ENCODE data around the gene CDH13.

The CDH13 gene

GRCh38 chr16:83031524-83031923, 404.8 kb downstream of the CDH13 start:
- Histone ChIP-seq H3K4me1 (ENCODE audit: control insufficient read depth, insufficient read depth, low read length) (no peaks in the 10 kb centered on the region), H3K4me3 (ENCODE audit: low read length) (no peak overlapping the region), H3K27me3 (replicated peaks; ENCODE audit: control insufficient read depth, insufficient read depth, low read length) (no peaks in the 10 kb centered on the region), H3K36me3 (ENCODE audit: control insufficient read depth, insufficient read depth, low read length, severe bottlenecking) (no peaks in the 10 kb centered on the region), H3K9me3 (ENCODE audit: control insufficient read depth, low read length) (no peaks in the 10 kb centered on the region), H3K9ac (ENCODE audit: low read length) (no peak overlapping the region)
- no peak for DNase-seq (ENCODE audit: low read depth)

GRCh38 chr16:83037102-83037501, 410.3 kb downstream of the CDH13 start:
- Histone ChIP-seq H3K9ac (ENCODE audit: low read length) (no peak overlapping the region), H3K4me3 (ENCODE audit: low read length) (no peak overlapping the region), H3K9me3 (ENCODE audit: control insufficient read depth, low read length) (no peaks in the 10 kb centered on the region), H3K36me3 (ENCODE audit: control insufficient read depth, insufficient read depth, low read length, severe bottlenecking) (no peaks in the 10 kb centered on the region), H3K4me1 (ENCODE audit: control insufficient read depth, insufficient read depth, low read length) (no peaks in the 10 kb centered on the region), H3K27me3 (replicated peaks; ENCODE audit: control insufficient read depth, insufficient read depth, low read length) (no peaks in the 10 kb centered on the region)
- DNase-seq (ENCODE audit: low read depth), result no peak

GRCh38 chr16:83037884-83038283, 411.1 kb downstream of the CDH13 start:
- Histone ChIP-seq H3K9me3 (ENCODE audit: control insufficient read depth, low read length) (no peaks in the 10 kb centered on the region), H3K36me3 (ENCODE audit: control insufficient read depth, insufficient read depth, low read length, severe bottlenecking) (no peaks in the 10 kb centered on the region), H3K9ac (ENCODE audit: low read length) (no peak overlapping the region), H3K4me1 (ENCODE audit: control insufficient read depth, insufficient read depth, low read length) (no peaks in the 10 kb centered on the region), H3K4me3 (ENCODE audit: low read length) (no peak overlapping the region), H3K27me3 (replicated peaks; ENCODE audit: control insufficient read depth, insufficient read depth, low read length) (no peaks in the 10 kb centered on the region)
- no peak for DNase-seq (ENCODE audit: low read depth)

- DNase-seq (ENCODE audit: low read depth), result no peak
- Histone ChIP-seq H3K27me3 (replicated peaks; ENCODE audit: control insufficient read depth, insufficient read depth, low read length) (no peaks in the 10 kb centered on the region), H3K36me3 (ENCODE audit: control insufficient read depth, insufficient read depth, low read length, severe bottlenecking) (no peaks in the 10 kb centered on the region), H3K4me1 (ENCODE audit: control insufficient read depth, insufficient read depth, low read length) (no peaks in the 10 kb centered on the region), H3K9ac (ENCODE audit: low read length) (no peak overlapping the region), H3K9me3 (ENCODE audit: control insufficient read depth, low read length) (no peaks in the 10 kb centered on the region), H3K4me3 (ENCODE audit: low read length) (no peak overlapping the region)
These were observed 413.4 kb downstream of the CDH13 start for GRCh38 chr16:83040174-83040573.

- H3K27me3 ChIP-seq (replicated peaks; ENCODE audit: control insufficient read depth, insufficient read depth, low read length), result no peaks in the 10 kb centered on the region
- H3K9ac ChIP-seq (ENCODE audit: low read length), result no peak overlapping the region
- DNase-seq (ENCODE audit: low read depth), result no peak
- H3K4me3 ChIP-seq (ENCODE audit: low read length), result no peak overlapping the region
- no peaks in the 10 kb centered on the region for H3K4me1 ChIP-seq (ENCODE audit: control insufficient read depth, insufficient read depth, low read length)
- no peaks in the 10 kb centered on the region for H3K9me3 ChIP-seq (ENCODE audit: control insufficient read depth, low read length)
- H3K36me3 ChIP-seq (ENCODE audit: control insufficient read depth, insufficient read depth, low read length, severe bottlenecking), result no peaks in the 10 kb centered on the region
These were observed 417.8 kb downstream of the CDH13 start for GRCh38 chr16:83044589-83044988.

GRCh38 chr16:83045790-83046189, 419.0 kb downstream of the CDH13 start:
- H3K36me3 ChIP-seq (ENCODE audit: control insufficient read depth, insufficient read depth, low read length, severe bottlenecking), result no peaks in the 10 kb centered on the region
- H3K9me3 ChIP-seq (ENCODE audit: control insufficient read depth, low read length), result peaks cover 5% of the 10 kb centered on the region
- H3K4me1 ChIP-seq (ENCODE audit: control insufficient read depth, insufficient read depth, low read length), result no peaks in the 10 kb centered on the region
- H3K4me3 ChIP-seq (ENCODE audit: low read length), result no peak overlapping the region
- DNase-seq (ENCODE audit: low read depth), result no peak
- H3K9ac ChIP-seq (ENCODE audit: low read length), result no peak overlapping the region
- no peaks in the 10 kb centered on the region for H3K27me3 ChIP-seq (replicated peaks; ENCODE audit: control insufficient read depth, insufficient read depth, low read length)

GRCh38 chr16:83046664-83047063, 419.9 kb downstream of the CDH13 start:
- peaks cover 5% of the 10 kb centered on the region for H3K9me3 ChIP-seq (ENCODE audit: control insufficient read depth, low read length)
- no peaks in the 10 kb centered on the region for H3K4me1 ChIP-seq (ENCODE audit: control insufficient read depth, insufficient read depth, low read length)
- H3K9ac ChIP-seq (ENCODE audit: low read length), result no peak overlapping the region
- no peak overlapping the region for H3K4me3 ChIP-seq (ENCODE audit: low read length)
- H3K27me3 ChIP-seq (replicated peaks; ENCODE audit: control insufficient read depth, insufficient read depth, low read length), result no peaks in the 10 kb centered on the region
- DNase-seq (ENCODE audit: low read depth), result peak; percentile 11
- H3K36me3 ChIP-seq (ENCODE audit: control insufficient read depth, insufficient read depth, low read length, severe bottlenecking), result no peaks in the 10 kb centered on the region

GRCh38 chr16:83051451-83051850, 424.7 kb downstream of the CDH13 start:
- Histone ChIP-seq H3K4me3 (ENCODE audit: low read length) (no peak overlapping the region), H3K27me3 (replicated peaks; ENCODE audit: control insufficient read depth, insufficient read depth, low read length) (no peaks in the 10 kb centered on the region), H3K36me3 (ENCODE audit: control insufficient read depth, insufficient read depth, low read length, severe bottlenecking) (no peaks in the 10 kb centered on the region), H3K9ac (ENCODE audit: low read length) (no peak overlapping the region), H3K9me3 (ENCODE audit: control insufficient read depth, low read length) (peaks cover 5% of the 10 kb centered on the region), H3K4me1 (ENCODE audit: control insufficient read depth, insufficient read depth, low read length) (no peaks in the 10 kb centered on the region)
- no peak for DNase-seq (ENCODE audit: low read depth)

- Histone ChIP-seq H3K9ac (ENCODE audit: low read length) (no peak overlapping the region), H3K36me3 (ENCODE audit: control insufficient read depth, insufficient read depth, low read length, severe bottlenecking) (no peaks in the 10 kb centered on the region), H3K9me3 (ENCODE audit: control insufficient read depth, low read length) (peaks cover 5% of the 10 kb centered on the region), H3K4me1 (ENCODE audit: control insufficient read depth, insufficient read depth, low read length) (no peaks in the 10 kb centered on the region), H3K4me3 (ENCODE audit: low read length) (no peak overlapping the region), H3K27me3 (replicated peaks; ENCODE audit: control insufficient read depth, insufficient read depth, low read length) (no peaks in the 10 kb centered on the region)
- DNase-seq (ENCODE audit: low read depth), result no peak
These were observed 427.5 kb downstream of the CDH13 start for GRCh38 chr16:83054283-83054682.

GRCh38 chr16:83058376-83058775, 431.6 kb downstream of the CDH13 start:
- Histone ChIP-seq H3K36me3 (ENCODE audit: control insufficient read depth, insufficient read depth, low read length, severe bottlenecking) (no peaks in the 10 kb centered on the region), H3K9ac (ENCODE audit: low read length) (no peak overlapping the region), H3K27me3 (replicated peaks; ENCODE audit: control insufficient read depth, insufficient read depth, low read length) (no peaks in the 10 kb centered on the region), H3K4me1 (ENCODE audit: control insufficient read depth, insufficient read depth, low read length) (no peaks in the 10 kb centered on the region), H3K4me3 (ENCODE audit: low read length) (no peak overlapping the region), H3K9me3 (ENCODE audit: control insufficient read depth, low read length) (no peaks in the 10 kb centered on the region)
- DNase-seq (ENCODE audit: low read depth), result no peak

- no peaks in the 10 kb centered on the region for H3K36me3 ChIP-seq (ENCODE audit: control insufficient read depth, insufficient read depth, low read length, severe bottlenecking)
- no peak overlapping the region for H3K4me3 ChIP-seq (ENCODE audit: low read length)
- H3K9ac ChIP-seq (ENCODE audit: low read length), result no peak overlapping the region
- DNase-seq (ENCODE audit: low read depth), result no peak
- H3K27me3 ChIP-seq (replicated peaks; ENCODE audit: control insufficient read depth, insufficient read depth, low read length), result no peaks in the 10 kb centered on the region
- H3K4me1 ChIP-seq (ENCODE audit: control insufficient read depth, insufficient read depth, low read length), result no peaks in the 10 kb centered on the region
- no peaks in the 10 kb centered on the region for H3K9me3 ChIP-seq (ENCODE audit: control insufficient read depth, low read length)
These were observed 432.5 kb downstream of the CDH13 start for GRCh38 chr16:83059237-83059636.

GRCh38 chr16:83066011-83066410, 439.2 kb downstream of the CDH13 start:
- H3K36me3 ChIP-seq (ENCODE audit: control insufficient read depth, insufficient read depth, low read length, severe bottlenecking), result no peaks in the 10 kb centered on the region
- H3K9ac ChIP-seq (ENCODE audit: low read length), result no peak overlapping the region
- H3K27me3 ChIP-seq (replicated peaks; ENCODE audit: control insufficient read depth, insufficient read depth, low read length), result no peaks in the 10 kb centered on the region
- H3K9me3 ChIP-seq (ENCODE audit: control insufficient read depth, low read length), result peaks cover 5% of the 10 kb centered on the region
- no peak overlapping the region for H3K4me3 ChIP-seq (ENCODE audit: low read length)
- no peak for DNase-seq (ENCODE audit: low read depth)
- H3K4me1 ChIP-seq (ENCODE audit: control insufficient read depth, insufficient read depth, low read length), result peaks cover 7% of the 10 kb centered on the region

Measured in adipocyte (in vitro differentiated cells).